Measurements from ENCODE around the gene HOXD8. TPM values are rescaled to one million over a fixed set of nuclear protein-coding genes. Genes with fewer than 3 reads are reported as not detected.

Gene HOXD8
- total RNA-seq, 1 donor, result 3.3 TPM

DNA sequence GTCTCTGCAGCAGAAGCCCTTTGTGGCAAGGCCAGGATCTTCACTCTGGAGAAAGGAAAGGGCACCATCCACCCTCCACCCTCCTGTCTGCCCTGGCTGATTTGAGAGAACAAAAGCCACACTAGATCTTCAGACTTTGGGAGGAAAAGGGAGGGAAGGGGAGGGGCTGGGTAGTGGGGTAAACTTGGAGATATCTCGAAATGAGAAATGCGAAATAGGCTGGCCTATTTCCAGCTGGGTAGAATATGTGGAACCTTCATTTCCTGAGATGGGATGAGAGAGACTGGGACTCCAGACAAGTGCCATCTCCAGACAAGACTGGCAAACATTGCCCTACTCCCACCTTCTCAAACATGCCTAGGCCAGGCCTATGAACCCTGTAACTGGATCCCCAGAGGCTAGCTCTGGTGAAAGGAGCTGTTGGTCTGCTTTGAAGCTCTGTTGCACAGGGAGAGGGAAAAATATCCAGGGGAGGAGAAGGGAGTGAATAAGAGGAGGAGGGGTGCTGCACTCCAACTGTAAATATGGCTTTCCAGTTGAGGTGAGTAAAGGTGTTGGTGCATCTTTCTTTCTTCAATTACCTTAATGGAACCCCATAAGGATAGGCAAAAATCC is 28.2 kb upstream of the HOXD8 start:
- H3K27me3 ChIP-seq (ENCODE audit: insufficient read depth, low read length), result peaks cover 99% of the 10 kb centered on the region
- peaks cover 3% of the 10 kb centered on the region for H4K20me1 ChIP-seq (ENCODE audit: insufficient read depth, low read length)
- H3K4me2 ChIP-seq (ENCODE audit: insufficient read depth, low read length), result no peak overlapping the region
- peaks cover 12% of the 10 kb centered on the region for H3K4me1 ChIP-seq (ENCODE audit: insufficient read depth, low read length)
- no peak for DNase-seq (ENCODE audit: insufficient read length, low spot score, missing footprints)
- TF ChIP-seq, protein P1, sequence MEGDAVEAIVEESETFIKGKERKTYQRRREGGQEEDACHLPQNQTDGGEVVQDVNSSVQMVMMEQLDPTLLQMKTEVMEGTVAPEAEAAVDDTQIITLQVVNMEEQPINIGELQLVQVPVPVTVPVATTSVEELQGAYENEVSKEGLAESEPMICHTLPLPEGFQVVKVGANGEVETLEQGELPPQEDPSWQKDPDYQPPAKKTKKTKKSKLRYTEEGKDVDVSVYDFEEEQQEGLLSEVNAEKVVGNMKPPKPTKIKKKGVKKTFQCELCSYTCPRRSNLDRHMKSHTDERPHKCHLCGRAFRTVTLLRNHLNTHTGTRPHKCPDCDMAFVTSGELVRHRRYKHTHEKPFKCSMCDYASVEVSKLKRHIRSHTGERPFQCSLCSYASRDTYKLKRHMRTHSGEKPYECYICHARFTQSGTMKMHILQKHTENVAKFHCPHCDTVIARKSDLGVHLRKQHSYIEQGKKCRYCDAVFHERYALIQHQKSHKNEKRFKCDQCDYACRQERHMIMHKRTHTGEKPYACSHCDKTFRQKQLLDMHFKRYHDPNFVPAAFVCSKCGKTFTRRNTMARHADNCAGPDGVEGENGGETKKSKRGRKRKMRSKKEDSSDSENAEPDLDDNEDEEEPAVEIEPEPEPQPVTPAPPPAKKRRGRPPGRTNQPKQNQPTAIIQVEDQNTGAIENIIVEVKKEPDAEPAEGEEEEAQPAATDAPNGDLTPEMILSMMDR (IDR thresholded peaks at IDR 0.05; ENCODE audit: extremely low read depth, low read depth, low read length), result no peak
- H3K9me3 ChIP-seq (ENCODE audit: low read depth, low read length), result no peaks in the 10 kb centered on the region
- H2AFZ ChIP-seq (ENCODE audit: low read length), result no peak overlapping the region
- H3K36me3 ChIP-seq (ENCODE audit: insufficient read depth, low read length), result no peaks in the 10 kb centered on the region
- no peak overlapping the region for H3K27ac ChIP-seq (ENCODE audit: low read depth, low read length)
- H3K79me2 ChIP-seq (ENCODE audit: insufficient read depth, low read length), result no peaks in the 10 kb centered on the region
- H3K4me3 ChIP-seq (ENCODE audit: insufficient read depth, low read length), result no peak overlapping the region

DNA sequence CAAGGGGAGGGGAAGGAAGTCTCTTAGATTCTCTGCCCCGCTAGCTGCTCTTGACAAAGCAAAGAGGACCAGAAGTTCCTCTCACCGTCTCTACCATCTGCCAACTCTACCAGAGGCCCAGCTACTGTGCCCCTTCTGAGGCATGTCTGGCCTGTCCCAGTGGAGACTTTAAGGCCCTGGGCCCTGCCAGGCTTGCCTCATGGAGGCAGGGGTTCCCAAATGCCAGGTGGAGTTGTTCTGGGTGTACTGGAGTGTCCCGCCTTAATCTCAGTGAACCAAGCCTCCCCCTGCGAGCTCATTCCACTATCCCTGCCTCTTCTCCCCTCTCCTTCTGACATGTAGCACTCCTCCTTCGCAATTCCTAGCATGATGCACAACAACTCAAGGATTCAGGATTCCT is 27.7 kb upstream of the HOXD8 start:
- H4K20me1 ChIP-seq (ENCODE audit: insufficient read depth, low read length), result peaks cover 3% of the 10 kb centered on the region
- no peak overlapping the region for H3K4me2 ChIP-seq (ENCODE audit: insufficient read depth, low read length)
- no peak for DNase-seq (ENCODE audit: insufficient read length, low spot score, missing footprints)
- H3K4me3 ChIP-seq (ENCODE audit: insufficient read depth, low read length), result no peak overlapping the region
- H3K36me3 ChIP-seq (ENCODE audit: insufficient read depth, low read length), result no peaks in the 10 kb centered on the region
- peaks cover 99% of the 10 kb centered on the region for H3K27me3 ChIP-seq (ENCODE audit: insufficient read depth, low read length)
- no peak overlapping the region for H3K27ac ChIP-seq (ENCODE audit: low read depth, low read length)
- no peaks in the 10 kb centered on the region for H3K79me2 ChIP-seq (ENCODE audit: insufficient read depth, low read length)
- H3K9me3 ChIP-seq (ENCODE audit: low read depth, low read length), result no peaks in the 10 kb centered on the region
- TF ChIP-seq, protein P1 (IDR thresholded peaks at IDR 0.05; ENCODE audit: extremely low read depth, low read depth, low read length), result no peak
- H3K4me1 ChIP-seq (ENCODE audit: insufficient read depth, low read length), result peaks cover 12% of the 10 kb centered on the region
- H2AFZ ChIP-seq (ENCODE audit: low read length), result no peak overlapping the region

DNA sequence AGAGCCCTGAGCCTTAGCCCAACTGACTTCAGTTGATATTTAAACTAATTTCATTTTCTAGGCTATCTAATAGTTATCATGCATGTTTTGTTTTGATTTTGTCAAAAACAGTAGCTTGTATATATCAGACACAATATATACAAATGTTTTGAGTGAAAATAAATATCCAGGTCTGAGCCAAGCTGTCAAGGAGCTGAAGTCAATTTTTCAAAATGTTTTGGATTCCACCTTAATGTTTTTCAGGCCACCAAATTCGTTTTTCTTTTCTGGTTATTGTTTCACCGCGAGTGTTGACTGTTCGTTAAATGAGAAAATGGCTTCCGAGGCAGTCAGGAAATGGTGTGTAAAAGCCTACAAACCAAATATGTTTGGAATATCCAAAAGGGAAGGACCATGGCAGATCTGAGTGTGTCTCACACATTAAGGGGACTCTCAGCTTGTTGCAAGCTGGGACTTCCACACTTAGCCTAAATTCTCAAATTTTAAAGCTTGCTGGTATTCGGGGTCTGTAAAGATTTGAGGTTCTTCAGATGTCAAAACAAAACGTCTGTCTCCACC is 27.1 kb upstream of the HOXD8 start:
- no peak for DNase-seq (ENCODE audit: insufficient read length, low spot score, missing footprints)
- H3K4me2 ChIP-seq (ENCODE audit: insufficient read depth, low read length), result no peak overlapping the region
- peaks cover 99% of the 10 kb centered on the region for H3K27me3 ChIP-seq (ENCODE audit: insufficient read depth, low read length)
- H3K9me3 ChIP-seq (ENCODE audit: low read depth, low read length), result no peaks in the 10 kb centered on the region
- no peaks in the 10 kb centered on the region for H3K79me2 ChIP-seq (ENCODE audit: insufficient read depth, low read length)
- H4K20me1 ChIP-seq (ENCODE audit: insufficient read depth, low read length), result peaks cover 3% of the 10 kb centered on the region
- TF ChIP-seq, protein P1 (IDR thresholded peaks at IDR 0.05; ENCODE audit: extremely low read depth, low read depth, low read length), result no peak
- no peak overlapping the region for H3K4me3 ChIP-seq (ENCODE audit: insufficient read depth, low read length)
- no peak overlapping the region for H2AFZ ChIP-seq (ENCODE audit: low read length)
- H3K27ac ChIP-seq (ENCODE audit: low read depth, low read length), result no peak overlapping the region
- no peaks in the 10 kb centered on the region for H3K36me3 ChIP-seq (ENCODE audit: insufficient read depth, low read length)
- peaks cover 8% of the 10 kb centered on the region for H3K4me1 ChIP-seq (ENCODE audit: insufficient read depth, low read length)

DNA sequence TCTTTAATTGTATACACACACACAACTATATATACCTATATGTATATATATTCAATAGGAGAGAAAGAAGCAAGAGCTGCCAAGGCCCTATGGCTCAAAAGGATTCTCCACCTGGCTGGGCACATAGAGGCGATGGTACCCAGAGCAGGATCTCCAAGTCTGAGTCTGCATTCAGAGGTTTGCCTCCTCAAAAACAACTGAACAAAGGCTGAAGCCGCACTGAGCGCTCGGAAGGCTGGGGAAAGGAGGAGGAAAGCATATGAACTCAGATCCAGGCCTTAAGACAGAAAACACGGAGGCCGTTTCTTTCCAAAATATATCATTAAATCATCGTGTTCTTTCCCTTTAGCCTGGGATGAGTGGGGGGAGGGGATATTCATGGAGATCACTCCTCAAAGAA is 26.3 kb upstream of the HOXD8 start:
- H3K79me2 ChIP-seq (ENCODE audit: insufficient read depth, low read length), result no peaks in the 10 kb centered on the region
- TF ChIP-seq, protein P1 (IDR thresholded peaks at IDR 0.05; ENCODE audit: extremely low read depth, low read depth, low read length), result no peak
- H3K4me1 ChIP-seq (ENCODE audit: insufficient read depth, low read length), result peaks cover 3% of the 10 kb centered on the region
- DNase-seq (ENCODE audit: insufficient read length, low spot score, missing footprints), result no peak
- no peak overlapping the region for H3K4me3 ChIP-seq (ENCODE audit: insufficient read depth, low read length)
- no peak overlapping the region for H3K4me2 ChIP-seq (ENCODE audit: insufficient read depth, low read length)
- no peaks in the 10 kb centered on the region for H3K36me3 ChIP-seq (ENCODE audit: insufficient read depth, low read length)
- H3K9me3 ChIP-seq (ENCODE audit: low read depth, low read length), result no peaks in the 10 kb centered on the region
- no peak overlapping the region for H2AFZ ChIP-seq (ENCODE audit: low read length)
- H3K27ac ChIP-seq (ENCODE audit: low read depth, low read length), result no peak overlapping the region
- peaks cover 3% of the 10 kb centered on the region for H4K20me1 ChIP-seq (ENCODE audit: insufficient read depth, low read length)
- H3K27me3 ChIP-seq (ENCODE audit: insufficient read depth, low read length), result peaks cover 92% of the 10 kb centered on the region
